ENCODE results near the gene RBFOX2. TPM values are rescaled to one million over a fixed set of nuclear protein-coding genes. Genes with fewer than 3 reads are reported as not detected.
"Not testable (repeated sequence)": the region's sequence is repeated elsewhere in the genome, so short reads cannot be mapped to it uniquely, and the experiment has no call there.

The RBFOX2 gene
- polyA plus RNA-seq, 2 donors = 22.6 to 31.1 TPM

DNA sequence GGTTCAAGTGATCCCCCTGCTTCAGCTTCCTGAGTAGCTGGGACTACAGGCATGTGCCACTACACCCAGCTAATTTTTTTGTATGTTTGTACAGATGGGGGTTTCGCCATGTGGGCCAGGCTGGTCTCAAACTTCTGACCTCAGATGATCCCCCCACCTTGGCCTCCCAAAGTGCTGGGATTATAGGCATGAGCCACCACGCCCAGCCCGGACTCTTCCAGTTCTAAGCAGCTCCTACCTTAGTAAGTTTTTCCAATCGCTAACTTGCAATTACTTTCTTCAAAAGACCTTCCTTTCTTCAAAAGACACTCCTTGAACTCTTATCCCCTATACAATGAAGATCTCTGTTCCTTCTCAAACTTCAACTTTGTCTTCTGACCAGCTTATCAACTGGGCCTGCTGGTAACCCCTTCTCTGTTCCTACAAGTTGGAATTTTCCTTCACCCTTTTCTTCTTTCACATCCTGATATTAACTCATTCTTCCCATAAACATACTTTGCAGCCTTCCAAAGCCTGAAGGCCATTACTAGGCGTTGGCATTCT, 25.8 kb downstream of the RBFOX2 start:
- H3K4me1 ChIP-seq (ENCODE audit: control insufficient read depth in 2 of 2, insufficient read depth in 2 of 2, low read length in 1 of 2) = no peaks in the 10 kb centered on the region

DNA sequence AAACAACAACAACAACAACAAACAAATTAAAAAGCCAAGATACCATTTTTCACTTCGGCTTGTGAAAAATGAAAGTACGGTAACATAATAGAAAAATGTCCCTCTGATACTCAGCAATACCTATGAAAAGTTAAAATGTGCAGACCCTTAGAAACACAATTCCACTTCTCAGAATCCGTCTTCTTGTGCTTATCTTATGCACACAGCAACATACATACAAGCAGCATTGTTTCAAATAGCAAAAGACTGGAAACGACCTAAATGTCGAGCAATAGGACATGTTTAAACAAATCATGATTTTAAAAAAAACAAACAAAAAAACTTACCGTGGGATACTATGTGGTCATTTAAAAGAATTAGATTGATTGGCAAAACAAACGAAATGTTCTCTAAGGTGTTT, 26.5 kb downstream of the RBFOX2 start:
- WGBS, 2 donors = 71 to 77% methylated on average over 7 of the region's 7 CpGs
- Histone ChIP-seq H3K9me3 (ENCODE audit: control insufficient read depth in 2 of 2, insufficient read depth in 1 of 2, low read depth in 1 of 2, low read length in 1 of 2) (no peaks in the 10 kb centered on the region), H3K27me3 (ENCODE audit: control insufficient read depth in 1 of 2, insufficient read depth in 2 of 2, low read length in 2 of 2) (no peaks in the 10 kb centered on the region), H3K4me3 (ENCODE audit: low read depth in 1 of 2, low read length in 2 of 2) (no peak overlapping the region), H3K36me3 (ENCODE audit: control insufficient read depth in 2 of 2, insufficient read depth in 2 of 2, low read length in 1 of 2) (no peaks in the 10 kb centered on the region), H3K4me1 (ENCODE audit: control insufficient read depth in 2 of 2, insufficient read depth in 2 of 2, low read length in 1 of 2) (no peaks in the 10 kb centered on the region), H3K27ac (ENCODE audit: low read depth in 2 of 2, low read length in 1 of 2) (no peak overlapping the region)

More for the DNA sequence above, 25.8 kb downstream of the RBFOX2 start:
- WGBS, 2 donors = 91 to 93% methylated on average over 5 of the region's 5 CpGs
- Histone ChIP-seq H3K27me3 (ENCODE audit: control insufficient read depth in 1 of 2, insufficient read depth in 2 of 2, low read length in 2 of 2) (no peaks in the 10 kb centered on the region), H3K27ac (ENCODE audit: low read depth in 2 of 2, low read length in 1 of 2) (no peak overlapping the region), H3K9me3 (ENCODE audit: control insufficient read depth in 2 of 2, insufficient read depth in 1 of 2, low read depth in 1 of 2, low read length in 1 of 2) (no peaks in the 10 kb centered on the region), H3K36me3 (ENCODE audit: control insufficient read depth in 2 of 2, insufficient read depth in 2 of 2, low read length in 1 of 2) (no peaks in the 10 kb centered on the region), H3K4me3 (ENCODE audit: low read depth in 1 of 2, low read length in 2 of 2) (no peak overlapping the region)

GRCh38 chr22:35998748-35999147, 29.9 kb downstream of the RBFOX2 start:
- no peaks in the 10 kb centered on the region for H3K4me1 ChIP-seq (ENCODE audit: control insufficient read depth in 2 of 2, insufficient read depth in 2 of 2, low read length in 1 of 2)
- 88 to 90% methylated on average over 3 of the region's 3 CpGs for WGBS, 2 donors

DNA sequence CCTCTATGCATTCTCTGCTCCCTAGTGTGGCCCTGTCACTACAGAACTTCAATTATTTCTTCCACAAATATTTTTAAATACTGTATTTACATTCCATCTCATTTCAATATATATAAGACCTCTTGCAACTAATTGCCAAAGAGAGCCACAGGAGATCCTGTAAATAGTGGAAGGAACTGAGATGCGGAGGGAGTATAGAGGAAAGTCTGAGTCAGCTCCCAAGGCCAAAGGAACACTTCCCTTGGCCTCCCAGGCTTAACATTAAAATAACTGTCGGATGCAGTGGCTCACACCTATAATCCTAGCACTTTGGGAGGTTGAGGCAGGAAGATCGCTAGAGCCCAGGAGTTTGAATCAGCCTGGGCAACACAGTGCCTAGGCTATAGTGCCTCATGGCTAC, 31.2 kb downstream of the RBFOX2 start:
- Histone ChIP-seq H3K36me3 (ENCODE audit: control insufficient read depth in 2 of 2, insufficient read depth in 2 of 2, low read length in 1 of 2) (no peaks in the 10 kb centered on the region), H3K4me3 (ENCODE audit: low read depth in 1 of 2, low read length in 2 of 2) (no peak overlapping the region), H3K27me3 (ENCODE audit: control insufficient read depth in 1 of 2, insufficient read depth in 2 of 2, low read length in 2 of 2) (no peaks in the 10 kb centered on the region), H3K27ac (ENCODE audit: low read depth in 2 of 2, low read length in 1 of 2) (no peak overlapping the region), H3K9me3 (ENCODE audit: control insufficient read depth in 2 of 2, insufficient read depth in 1 of 2, low read depth in 1 of 2, low read length in 1 of 2) (no peaks in the 10 kb centered on the region), H3K4me1 (ENCODE audit: control insufficient read depth in 2 of 2, insufficient read depth in 2 of 2, low read length in 1 of 2) (no peaks in the 10 kb centered on the region)
- WGBS, 2 donors = 71 to 88% methylated on average over 3 of the region's 3 CpGs

More at GRCh38 chr22:35998748-35999147, 29.9 kb downstream of the RBFOX2 start:
- Histone ChIP-seq H3K36me3 (ENCODE audit: control insufficient read depth in 2 of 2, insufficient read depth in 2 of 2, low read length in 1 of 2) (no peaks in the 10 kb centered on the region), H3K9me3 (ENCODE audit: control insufficient read depth in 2 of 2, insufficient read depth in 1 of 2, low read depth in 1 of 2, low read length in 1 of 2) (no peaks in the 10 kb centered on the region), H3K4me3 (ENCODE audit: low read depth in 1 of 2, low read length in 2 of 2) (no peak overlapping the region), H3K27ac (ENCODE audit: low read depth in 2 of 2, low read length in 1 of 2) (no peak overlapping the region), H3K27me3 (ENCODE audit: control insufficient read depth in 1 of 2, insufficient read depth in 2 of 2, low read length in 2 of 2) (no peaks in the 10 kb centered on the region)

DNA sequence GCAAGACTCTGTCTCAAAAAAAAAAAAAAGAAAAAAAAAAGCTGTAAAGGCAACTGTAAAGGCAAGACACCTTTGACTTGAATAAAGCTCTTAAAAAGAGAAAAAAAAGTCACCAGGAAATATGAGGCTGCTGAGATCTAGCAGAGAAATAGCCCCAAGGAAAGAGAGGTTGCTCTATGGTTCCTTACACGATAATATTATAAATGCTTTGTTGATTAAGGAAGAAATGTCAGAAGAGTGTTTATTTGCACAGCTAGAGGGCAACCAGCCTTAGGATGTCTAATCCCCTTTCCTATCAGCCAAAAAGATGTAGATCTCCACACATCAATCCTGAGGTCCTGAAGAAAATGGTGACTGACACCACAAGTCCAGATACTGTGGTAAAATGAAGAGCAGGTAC, 32.0 kb downstream of the RBFOX2 start:
- Histone ChIP-seq H3K4me1 (ENCODE audit: control insufficient read depth in 2 of 2, insufficient read depth in 2 of 2, low read length in 1 of 2) (no peaks in the 10 kb centered on the region), H3K27me3 (ENCODE audit: control insufficient read depth in 1 of 2, insufficient read depth in 2 of 2, low read length in 2 of 2) (no peaks in the 10 kb centered on the region), H3K36me3 (ENCODE audit: control insufficient read depth in 2 of 2, insufficient read depth in 2 of 2, low read length in 1 of 2) (no peaks in the 10 kb centered on the region), H3K27ac (ENCODE audit: low read depth in 2 of 2, low read length in 1 of 2) (no peak overlapping the region), H3K4me3 (ENCODE audit: low read depth in 1 of 2, low read length in 2 of 2) (no peak overlapping the region), H3K9me3 (ENCODE audit: control insufficient read depth in 2 of 2, insufficient read depth in 1 of 2, low read depth in 1 of 2, low read length in 1 of 2) (no peaks in the 10 kb centered on the region)
- WGBS, 2 donors = 16 to 37% methylated on average over 1 of the region's 1 CpG

GRCh38 chr22:35995772-35996171, 32.9 kb downstream of the RBFOX2 start:
- Histone ChIP-seq H3K4me3 (ENCODE audit: low read depth in 1 of 2, low read length in 2 of 2) (no peak overlapping the region), H3K27me3 (ENCODE audit: control insufficient read depth in 1 of 2, insufficient read depth in 2 of 2, low read length in 2 of 2) (no peaks in the 10 kb centered on the region), H3K4me1 (ENCODE audit: control insufficient read depth in 2 of 2, insufficient read depth in 2 of 2, low read length in 1 of 2) (no peaks in the 10 kb centered on the region), H3K27ac (ENCODE audit: low read depth in 2 of 2, low read length in 1 of 2) (peak overlapping the region; percentile 29 to 65), H3K36me3 (ENCODE audit: control insufficient read depth in 2 of 2, insufficient read depth in 2 of 2, low read length in 1 of 2) (no peaks in the 10 kb centered on the region), H3K9me3 (ENCODE audit: control insufficient read depth in 2 of 2, insufficient read depth in 1 of 2, low read depth in 1 of 2, low read length in 1 of 2) (no peaks in the 10 kb centered on the region)
- WGBS, 2 donors = 20 to 42% methylated on average over 2 of the region's 2 CpGs

DNA sequence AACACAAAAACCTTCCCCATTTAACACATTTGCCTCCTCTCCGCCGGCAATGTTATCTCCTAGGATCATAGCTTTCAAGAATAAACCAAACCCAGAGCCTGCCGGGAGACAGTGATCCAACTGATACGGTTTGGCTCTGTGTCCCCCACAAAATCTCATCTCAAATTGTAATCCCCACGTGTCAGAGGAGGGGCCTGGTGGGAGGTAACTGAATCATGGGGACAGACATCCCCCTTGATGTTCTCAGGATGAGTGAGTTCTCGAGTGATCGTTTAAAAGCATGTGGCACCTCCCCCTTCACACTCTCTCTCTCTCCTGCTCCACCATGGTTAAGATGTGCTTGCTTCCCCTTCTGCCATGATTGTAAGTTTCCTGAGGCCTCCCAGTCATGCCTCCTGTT, 33.3 kb downstream of the RBFOX2 start:
- H3K27me3 ChIP-seq (ENCODE audit: control insufficient read depth in 1 of 2, insufficient read depth in 2 of 2, low read length in 2 of 2) = no peaks in the 10 kb centered on the region
- H3K27ac ChIP-seq (ENCODE audit: low read depth in 2 of 2, low read length in 1 of 2) = peak overlapping the region; percentile 29 to 65
- WGBS, 2 donors = 53 to 64% methylated on average over 7 of the region's 7 CpGs
- no peaks in the 10 kb centered on the region for H3K4me1 ChIP-seq (ENCODE audit: control insufficient read depth in 2 of 2, insufficient read depth in 2 of 2, low read length in 1 of 2)
- H3K36me3 ChIP-seq (ENCODE audit: control insufficient read depth in 2 of 2, insufficient read depth in 2 of 2, low read length in 1 of 2) = no peaks in the 10 kb centered on the region
- H3K4me3 ChIP-seq (ENCODE audit: low read depth in 1 of 2, low read length in 2 of 2) = no peak overlapping the region
- H3K9me3 ChIP-seq (ENCODE audit: control insufficient read depth in 2 of 2, insufficient read depth in 1 of 2, low read depth in 1 of 2, low read length in 1 of 2) = no peaks in the 10 kb centered on the region

- not testable (repeated sequence) for H3K4me1 ChIP-seq (ENCODE audit: control insufficient read depth in 2 of 2, insufficient read depth in 2 of 2, low read length in 1 of 2); H3K27ac ChIP-seq (ENCODE audit: low read depth in 2 of 2, low read length in 1 of 2); H3K27me3 ChIP-seq (ENCODE audit: control insufficient read depth in 1 of 2, insufficient read depth in 2 of 2, low read length in 2 of 2); H3K36me3 ChIP-seq (ENCODE audit: control insufficient read depth in 2 of 2, insufficient read depth in 2 of 2, low read length in 1 of 2); H3K4me3 ChIP-seq (ENCODE audit: low read depth in 1 of 2, low read length in 2 of 2); H3K9me3 ChIP-seq (ENCODE audit: control insufficient read depth in 2 of 2, insufficient read depth in 1 of 2, low read depth in 1 of 2, low read length in 1 of 2)
- 91 to 97% methylated on average over 5 of the region's 5 CpGs for WGBS, 2 donors
Observed at GRCh38 chr22:35993727-35994126, 34.9 kb downstream of the RBFOX2 start.

- Histone ChIP-seq H3K27ac (ENCODE audit: low read depth in 2 of 2, low read length in 1 of 2) (no peak overlapping the region), H3K4me3 (ENCODE audit: low read depth in 1 of 2, low read length in 2 of 2) (no peak overlapping the region), H3K9me3 (ENCODE audit: control insufficient read depth in 2 of 2, insufficient read depth in 1 of 2, low read depth in 1 of 2, low read length in 1 of 2) (no peaks in the 10 kb centered on the region), H3K27me3 (ENCODE audit: control insufficient read depth in 1 of 2, insufficient read depth in 2 of 2, low read length in 2 of 2) (no peaks in the 10 kb centered on the region), H3K36me3 (ENCODE audit: control insufficient read depth in 2 of 2, insufficient read depth in 2 of 2, low read length in 1 of 2) (no peaks in the 10 kb centered on the region), H3K4me1 (ENCODE audit: control insufficient read depth in 2 of 2, insufficient read depth in 2 of 2, low read length in 1 of 2) (no peaks in the 10 kb centered on the region)
- WGBS, 2 donors = 92% methylated on average over 3 of the region's 3 CpGs
Observed at GRCh38 chr22:35993048-35993714, 35.4 kb downstream of the RBFOX2 start.

DNA sequence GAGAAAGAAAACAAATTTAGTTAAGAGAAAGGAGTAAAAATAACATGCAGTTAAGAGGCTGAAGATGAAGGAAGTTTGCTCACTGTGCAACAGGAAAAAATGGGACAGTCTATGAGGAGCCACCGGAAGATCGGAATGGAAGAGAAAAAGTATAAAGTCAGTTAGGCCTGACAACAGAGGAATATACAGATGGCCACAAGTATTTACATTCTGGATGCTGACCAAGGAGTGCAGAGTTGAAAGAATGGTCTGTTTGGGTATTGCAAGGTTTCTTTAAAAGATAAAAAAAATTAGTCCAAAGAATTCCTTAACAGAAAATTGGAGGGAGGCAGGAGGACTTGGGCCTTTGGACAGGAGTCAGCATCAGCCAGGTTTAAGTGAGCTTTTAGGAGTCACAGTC, 37.5 kb downstream of the RBFOX2 start:
- Histone ChIP-seq H3K4me3 (ENCODE audit: low read depth in 1 of 2, low read length in 2 of 2) (no peak overlapping the region), H3K27ac (ENCODE audit: low read depth in 2 of 2, low read length in 1 of 2) (no peak overlapping the region), H3K4me1 (ENCODE audit: control insufficient read depth in 2 of 2, insufficient read depth in 2 of 2, low read length in 1 of 2) (no peaks in the 10 kb centered on the region), H3K9me3 (ENCODE audit: control insufficient read depth in 2 of 2, insufficient read depth in 1 of 2, low read depth in 1 of 2, low read length in 1 of 2) (no peaks in the 10 kb centered on the region), H3K36me3 (ENCODE audit: control insufficient read depth in 2 of 2, insufficient read depth in 2 of 2, low read length in 1 of 2) (no peaks in the 10 kb centered on the region), H3K27me3 (ENCODE audit: control insufficient read depth in 1 of 2, insufficient read depth in 2 of 2, low read length in 2 of 2) (no peaks in the 10 kb centered on the region)
- WGBS, 2 donors = 77 to 82% methylated on average over 2 of the region's 2 CpGs

Data from esophagus (tissue), 2 donors.